HG03175 (cell line): ENCODE measurements around the gene FBXO5.

Experiments
- ATAC-seq: cut with Tn5 transposase; IDR thresholded peaks from one replicate; pipeline ENCODE4 v1.9.1; 2021; ENCODE audit warnings: mild to moderate bottlenecking, moderate library complexity; ENCODE audit not compliant: unreplicated experiment

The FBXO5 gene

GRCh38 chr6:152952866-152953509 lies 29.9 kb downstream of the FBXO5 start:
- ATAC-seq = no peak

- no peak for ATAC-seq
These were observed 30.8 kb downstream of the FBXO5 start for GRCh38 chr6:152952045-152952444.

GRCh38 chr6:152950240-152950639 lies 32.6 kb downstream of the FBXO5 start:
- no peak for ATAC-seq

- peak; percentile 73 for ATAC-seq
These were observed 34.6 kb downstream of the FBXO5 start for GRCh38 chr6:152948150-152948768.

GRCh38 chr6:152946995-152947394 lies 35.8 kb downstream of the FBXO5 start:
- no peak for ATAC-seq

- no peak for ATAC-seq
These were observed 36.4 kb downstream of the FBXO5 start for GRCh38 chr6:152946484-152946883.

- ATAC-seq = no peak
These were observed 39.5 kb downstream of the FBXO5 start for GRCh38 chr6:152943260-152943897.

GRCh38 chr6:152942319-152942869 lies 40.4 kb downstream of the FBXO5 start:
- ATAC-seq = no peak

GRCh38 chr6:152941746-152942145 lies 41.1 kb downstream of the FBXO5 start:
- no peak for ATAC-seq

- ATAC-seq = no peak
These were observed 50.0 kb downstream of the FBXO5 start for GRCh38 chr6:152932865-152933264.

GRCh38 chr6:152922706-152923105 lies 60.1 kb downstream of the FBXO5 start:
- no peak for ATAC-seq
